DMS153 treated with DMSO at 0.1 percent for 48 hours (cell line): ENCODE measurements around the gene SEPTIN14.
"Not testable (repeated sequence)": the region's sequence is repeated elsewhere in the genome, so short reads cannot be mapped to it uniquely, and the experiment has no call there.

Source experiments
- DNase-seq: peaks from one replicate; lab custom pipeline; 2025; ENCODE audit not compliant: unreplicated experiment; lab: John Stamatoyannopoulos, UW

The SEPTIN14 gene

GRCh38 chr7:55785444-55785843 lies 77.1 kb downstream of the SEPTIN14 start:
- DNase-seq: not testable (repeated sequence)

DNA sequence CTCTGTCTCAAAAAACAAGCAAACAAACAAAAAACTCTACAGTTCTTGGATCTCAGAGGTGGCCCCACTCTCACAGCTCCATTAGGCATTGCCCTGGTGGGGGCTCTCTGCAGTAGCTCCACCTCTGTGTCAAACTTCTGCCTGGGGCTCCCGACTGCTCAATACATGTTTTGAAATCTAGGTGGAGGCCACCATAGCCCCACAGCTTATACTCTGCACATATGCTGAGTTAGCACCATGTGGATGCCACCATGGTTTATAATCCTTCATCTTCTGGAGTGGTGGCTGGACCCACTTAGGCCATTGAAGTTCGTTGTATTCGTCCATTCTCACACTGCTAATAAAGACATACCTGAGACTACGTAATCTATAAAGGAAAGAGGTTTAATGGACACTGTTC lies 78.4 kb downstream of the SEPTIN14 start:
- DNase-seq: no peak

DNA sequence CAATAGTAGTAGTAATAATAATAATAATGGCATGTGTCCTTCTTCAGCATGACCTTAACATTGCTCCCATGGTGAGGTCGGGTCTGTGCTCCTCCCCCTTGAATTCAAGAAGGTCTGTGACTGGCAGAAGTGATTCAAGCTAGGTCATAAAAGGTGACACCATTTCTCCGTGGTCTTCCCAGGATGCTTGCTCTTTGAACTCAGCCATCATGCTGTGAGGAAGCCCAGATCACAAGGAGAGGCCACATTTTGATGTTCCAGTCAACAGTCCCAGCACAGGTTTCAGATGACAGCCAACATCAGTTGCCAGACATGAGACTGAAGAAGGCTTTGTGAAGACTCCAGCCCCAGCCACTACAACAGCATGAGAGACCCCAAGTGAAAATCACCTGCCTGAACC lies 83.9 kb downstream of the SEPTIN14 start:
- no peak for DNase-seq

- no peak for DNase-seq
These were observed 86.4 kb downstream of the SEPTIN14 start for GRCh38 chr7:55776196-55776595.

GRCh38 chr7:55775051-55775420 lies 87.5 kb downstream of the SEPTIN14 start:
- no peak for DNase-seq

DNA sequence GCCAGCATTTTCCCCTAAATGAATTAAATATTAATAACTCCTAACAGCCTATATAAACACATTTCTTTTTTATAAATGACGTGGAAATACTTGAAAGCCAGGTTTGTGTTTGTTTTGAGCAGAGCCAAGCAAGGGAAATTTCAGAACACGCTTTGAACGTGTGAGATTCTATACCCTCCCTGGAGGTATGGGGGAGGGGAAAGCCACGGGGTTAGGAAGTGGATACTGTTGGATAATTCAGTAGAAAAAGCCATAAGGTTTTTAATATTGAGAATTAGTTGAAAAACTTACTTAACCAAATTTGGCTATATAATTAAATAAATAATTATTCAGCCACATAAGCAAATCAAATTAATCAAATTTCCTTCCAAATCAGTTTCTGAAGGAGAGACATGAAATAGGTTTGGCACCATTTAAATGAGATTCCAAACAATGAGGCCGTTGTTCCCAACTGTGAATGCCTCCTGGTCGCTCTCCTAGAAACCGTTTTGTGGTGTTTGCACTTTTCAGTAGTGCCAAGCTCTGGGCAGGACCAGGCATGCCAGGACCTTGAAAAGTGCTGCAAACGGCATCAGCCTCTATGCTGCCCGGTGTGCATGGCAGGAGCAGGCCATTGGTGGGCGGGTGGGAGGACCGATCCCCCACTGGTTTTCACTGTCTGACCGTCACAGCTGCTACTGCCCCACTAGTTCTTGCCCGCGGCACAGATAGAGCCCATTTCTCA lies 88.1 kb downstream of the SEPTIN14 start:
- DNase-seq: peak; percentile 97

GRCh38 chr7:55770778-55771177 lies 91.8 kb downstream of the SEPTIN14 start:
- no peak for DNase-seq

GRCh38 chr7:55753274-55753862 lies 109.2 kb downstream of the SEPTIN14 start:
- not testable (repeated sequence) for DNase-seq

- DNase-seq: not testable (repeated sequence)
These were observed 117.8 kb downstream of the SEPTIN14 start for GRCh38 chr7:55744706-55745105.
